GM21786 (cell line): Measurements from ENCODE around the gene DAAM1.

Source experiments
- ATAC-seq: cut with Tn5 transposase; IDR thresholded peaks from one replicate; pipeline ENCODE4 v1.9.1; 2021; ENCODE audit not compliant: unreplicated experiment

DAAM1 gene

GRCh38 chr14:59415836-59416602 lies 227.6 kb downstream of the DAAM1 start:
- no peak for ATAC-seq

- no peak for ATAC-seq
Measured at GRCh38 chr14:59417311-59417710, 228.8 kb downstream of the DAAM1 start.

- no peak for ATAC-seq
Measured at GRCh38 chr14:59419303-59419702, 230.8 kb downstream of the DAAM1 start.
